Vagina (tissue), 2 donors: ENCODE data around the gene EGF.

Source experiments
- CTCF ChIP-seq, 3 experiments: fragments of 450-650 bp in 2 of 3; fragments of 200-600 bp in 1 of 3; sonication (generic) in 1 of 3; IDR thresholded peaks; one replicate each; pipeline ENCODE4 v1.5.1; 2017 to 2019; ENCODE audit warnings: antibody characterized with exemption in 3 of 3, mild to moderate bottlenecking in 2 of 3, moderate library complexity in 2 of 3
- POLR2A ChIP-seq, 2 donors: fragments of 450-650 bp; IDR thresholded peaks; one replicate each; pipeline ENCODE4 v1.6.1; 2017; ENCODE audit warnings: antibody characterized with exemption in 2 of 2, mild to moderate bottlenecking in 2 of 2, moderate library complexity in 2 of 2
- POLR2AphosphoS5 ChIP-seq, 2 donors: sonication (generic); formaldehyde crosslinking; IDR thresholded peaks; one replicate each; pipeline ENCODE4 v1.9.0; 2017; ENCODE audit warnings: antibody characterized with exemption in 2 of 2, mild to moderate bottlenecking in 2 of 2, low read depth in 1 of 2; ENCODE audit not compliant: insufficient read depth in 1 of 2

GRCh38 chr4:109930464-109930863 lies 17.8 kb downstream of the EGF start:
- TF ChIP-seq CTCF (IDR thresholded peaks at IDR 0.05) (no peak), POLR2AphosphoS5 (IDR thresholded peaks at IDR 0.05; ENCODE audit: insufficient read depth in 1 of 2, low read depth in 1 of 2) (no peak), POLR2A (IDR thresholded peaks at IDR 0.05) (no peak)
